ENCODE data around the gene ZMIZ1.

The ZMIZ1 gene

GRCh38 chr10:79059859-79060379 is 8.8 kb upstream of the ZMIZ1 start:
- H3K36me3 ChIP-seq, result no peaks in the 10 kb centered on the region
- peaks cover 0 to 6% of the 10 kb centered on the region in 2 experiments for H3K4me1 ChIP-seq (ENCODE audit: control insufficient read depth in 1 of 2, insufficient read depth in 1 of 2, low read depth in 1 of 2, low read length in 1 of 2)
- no peak overlapping the region for H3K4me3 ChIP-seq (ENCODE audit: low read depth in 1 of 2, low read length in 1 of 2)
- TF ChIP-seq, protein P1, sequence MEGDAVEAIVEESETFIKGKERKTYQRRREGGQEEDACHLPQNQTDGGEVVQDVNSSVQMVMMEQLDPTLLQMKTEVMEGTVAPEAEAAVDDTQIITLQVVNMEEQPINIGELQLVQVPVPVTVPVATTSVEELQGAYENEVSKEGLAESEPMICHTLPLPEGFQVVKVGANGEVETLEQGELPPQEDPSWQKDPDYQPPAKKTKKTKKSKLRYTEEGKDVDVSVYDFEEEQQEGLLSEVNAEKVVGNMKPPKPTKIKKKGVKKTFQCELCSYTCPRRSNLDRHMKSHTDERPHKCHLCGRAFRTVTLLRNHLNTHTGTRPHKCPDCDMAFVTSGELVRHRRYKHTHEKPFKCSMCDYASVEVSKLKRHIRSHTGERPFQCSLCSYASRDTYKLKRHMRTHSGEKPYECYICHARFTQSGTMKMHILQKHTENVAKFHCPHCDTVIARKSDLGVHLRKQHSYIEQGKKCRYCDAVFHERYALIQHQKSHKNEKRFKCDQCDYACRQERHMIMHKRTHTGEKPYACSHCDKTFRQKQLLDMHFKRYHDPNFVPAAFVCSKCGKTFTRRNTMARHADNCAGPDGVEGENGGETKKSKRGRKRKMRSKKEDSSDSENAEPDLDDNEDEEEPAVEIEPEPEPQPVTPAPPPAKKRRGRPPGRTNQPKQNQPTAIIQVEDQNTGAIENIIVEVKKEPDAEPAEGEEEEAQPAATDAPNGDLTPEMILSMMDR (IDR thresholded peaks at IDR 0.05), result no peak
- H3K27ac ChIP-seq, result no peak overlapping the region
- H3K27me3 ChIP-seq, result no peaks in the 10 kb centered on the region
- no peaks in the 10 kb centered on the region for H3K9me3 ChIP-seq

DNA sequence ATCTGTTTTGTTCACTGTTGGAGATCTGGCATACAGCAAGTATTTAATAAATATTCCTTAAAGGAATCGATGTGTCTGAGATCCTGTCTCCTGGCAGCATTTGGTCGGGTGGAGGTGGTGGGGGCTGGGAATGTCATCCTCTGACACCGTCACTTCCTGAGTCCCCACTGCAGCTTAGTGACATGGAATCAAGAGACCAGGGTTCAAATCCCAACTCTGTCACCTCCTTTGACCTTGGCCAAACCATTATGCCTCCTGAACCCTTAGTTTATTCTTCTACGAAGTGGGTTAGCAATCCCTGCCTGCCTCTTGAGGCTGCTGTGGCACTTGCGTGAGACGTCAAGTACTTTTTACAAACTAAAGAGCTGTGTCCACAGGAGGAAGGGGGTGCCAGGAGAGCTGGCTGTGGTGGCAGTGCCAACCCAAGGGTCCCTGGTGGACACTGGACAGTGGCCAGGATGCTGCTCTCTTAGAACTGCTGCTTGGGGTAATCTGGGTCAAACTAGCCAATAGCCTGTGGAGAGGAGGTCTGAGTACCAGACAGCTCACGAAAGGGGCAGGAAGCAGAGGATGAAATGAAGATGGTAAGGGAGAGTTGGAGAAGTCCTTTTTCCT is 8.0 kb upstream of the ZMIZ1 start:
- peaks cover 0 to 6% of the 10 kb centered on the region in 2 experiments for H3K4me1 ChIP-seq (ENCODE audit: control insufficient read depth in 1 of 2, insufficient read depth in 1 of 2, low read depth in 1 of 2, low read length in 1 of 2)
- H3K27ac ChIP-seq, result no peak overlapping the region
- H3K4me3 ChIP-seq (ENCODE audit: low read depth in 1 of 2, low read length in 1 of 2), result no peak overlapping the region
- TF ChIP-seq, protein P1 (IDR thresholded peaks at IDR 0.05), result no peak
- no peaks in the 10 kb centered on the region for H3K36me3 ChIP-seq
- no peaks in the 10 kb centered on the region for H3K27me3 ChIP-seq
- no peaks in the 10 kb centered on the region for H3K9me3 ChIP-seq

DNA sequence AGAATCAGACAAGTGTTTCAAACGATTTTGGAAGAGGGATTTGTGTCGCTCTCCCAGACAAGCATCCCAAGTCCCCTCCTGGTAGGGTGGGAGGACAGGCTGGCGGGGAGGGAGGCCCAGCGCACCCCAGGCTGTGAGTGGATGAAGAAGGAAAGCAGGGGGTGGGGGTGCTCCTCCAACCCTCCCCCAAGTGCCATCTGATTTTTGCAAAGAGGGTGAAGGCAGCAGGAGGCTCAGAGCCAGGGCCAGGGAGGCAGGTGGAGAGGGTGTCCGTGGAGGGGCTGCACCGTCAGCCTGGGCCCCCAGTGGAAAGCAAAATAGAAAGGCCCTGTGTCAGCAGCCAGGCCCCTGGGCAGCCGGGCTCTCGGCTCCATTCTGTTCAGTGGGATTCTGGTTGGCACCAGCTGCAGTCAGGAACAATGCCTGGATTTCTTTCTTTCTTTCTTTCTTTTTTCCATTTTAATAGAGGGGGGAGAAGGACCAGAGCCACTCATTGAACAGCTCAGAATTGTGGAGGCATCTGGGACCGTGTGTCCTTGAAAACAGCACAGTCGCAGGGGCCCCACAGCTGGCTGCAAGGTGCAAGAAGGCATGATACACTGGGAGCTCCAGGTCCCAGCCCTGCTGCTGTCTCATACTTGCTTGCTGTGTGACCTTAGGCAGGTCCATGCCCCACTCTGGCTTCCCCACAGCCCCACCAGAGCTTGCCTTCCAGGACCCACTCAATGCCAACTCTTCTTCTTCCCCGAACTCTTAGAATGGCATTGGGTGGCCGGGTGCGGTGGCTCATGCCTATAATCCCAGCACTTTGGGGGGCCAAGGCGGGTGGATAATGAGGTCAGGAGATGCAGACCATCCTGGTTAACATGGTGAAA is 7.1 kb upstream of the ZMIZ1 start:
- no peaks in the 10 kb centered on the region for H3K9me3 ChIP-seq
- H3K36me3 ChIP-seq, result no peaks in the 10 kb centered on the region
- no peak overlapping the region for H3K4me3 ChIP-seq (ENCODE audit: low read depth in 1 of 2, low read length in 1 of 2)
- H3K4me1 ChIP-seq (ENCODE audit: control insufficient read depth in 1 of 2, insufficient read depth in 1 of 2, low read depth in 1 of 2, low read length in 1 of 2), result peaks cover 1 to 6% of the 10 kb centered on the region in 2 experiments
- H3K27ac ChIP-seq, result no peak overlapping the region
- H3K27me3 ChIP-seq, result peaks cover 7% of the 10 kb centered on the region
- TF ChIP-seq, protein P1 (IDR thresholded peaks at IDR 0.05), result no peak

GRCh38 chr10:79063071-79063491 is 5.7 kb upstream of the ZMIZ1 start:
- Histone ChIP-seq H3K9me3 (no peaks in the 10 kb centered on the region), H3K36me3 (no peaks in the 10 kb centered on the region), H3K27ac (no peak overlapping the region), H3K27me3 (peaks cover 19% of the 10 kb centered on the region), H3K4me1 (ENCODE audit: control insufficient read depth in 1 of 2, insufficient read depth in 1 of 2, low read depth in 1 of 2, low read length in 1 of 2) (peaks cover 11 to 15% of the 10 kb centered on the region in 2 experiments), H3K4me3 (ENCODE audit: low read depth in 1 of 2, low read length in 1 of 2) (no peak overlapping the region)
- TF ChIP-seq, protein P1 (IDR thresholded peaks at IDR 0.05), result no peak

GRCh38 chr10:79063661-79064492 is 4.9 kb upstream of the ZMIZ1 start:
- Histone ChIP-seq H3K4me3 (ENCODE audit: low read depth in 1 of 2, low read length in 1 of 2) (no peak overlapping the region), H3K4me1 (ENCODE audit: control insufficient read depth in 1 of 2, insufficient read depth in 1 of 2, low read depth in 1 of 2, low read length in 1 of 2) (peaks cover 16 to 20% of the 10 kb centered on the region in 2 experiments), H3K27me3 (peaks cover 24% of the 10 kb centered on the region), H3K36me3 (no peaks in the 10 kb centered on the region), H3K27ac (no peak overlapping the region), H3K9me3 (no peaks in the 10 kb centered on the region)
- TF ChIP-seq, protein P1 (IDR thresholded peaks at IDR 0.05), result no peak

Measured in neutrophil (primary cell).